C4-2B (cell line): ENCODE measurements around the gene GALNT14.

ENCODE experiments used
- ZFX ChIP-seq: fragments of 450-650 bp; IDR thresholded peaks from 2 replicates; pipeline ENCODE4 v1.6.1; 2017
- TF ChIP-seq, protein P1 (sequence below): fragments of 450-650 bp; conservative IDR thresholded peaks from 2 replicates; pipeline ENCODE4 v1.5.1; 2017; ENCODE audit warnings: mild to moderate bottlenecking

DNA sequence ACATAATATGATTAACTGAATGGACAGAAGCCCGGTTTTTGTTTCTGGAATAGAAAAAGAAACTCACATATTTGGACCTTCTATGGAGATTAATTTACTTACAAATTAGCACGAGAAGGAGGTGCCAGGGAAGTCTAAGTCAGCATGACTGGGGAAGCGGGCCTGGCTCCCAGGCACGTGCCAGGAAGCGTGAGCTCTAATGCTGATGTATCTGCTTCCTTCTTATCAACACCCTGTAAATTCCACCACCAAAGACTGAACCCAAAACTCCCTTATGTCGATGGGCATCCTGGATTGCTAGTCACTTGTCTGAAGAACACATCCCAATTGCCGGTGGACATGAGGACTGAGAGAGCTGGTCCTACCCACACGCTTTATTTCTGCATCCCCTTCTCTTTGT lies 134.5 kb downstream of the GALNT14 start:
- TF ChIP-seq, protein P1, sequence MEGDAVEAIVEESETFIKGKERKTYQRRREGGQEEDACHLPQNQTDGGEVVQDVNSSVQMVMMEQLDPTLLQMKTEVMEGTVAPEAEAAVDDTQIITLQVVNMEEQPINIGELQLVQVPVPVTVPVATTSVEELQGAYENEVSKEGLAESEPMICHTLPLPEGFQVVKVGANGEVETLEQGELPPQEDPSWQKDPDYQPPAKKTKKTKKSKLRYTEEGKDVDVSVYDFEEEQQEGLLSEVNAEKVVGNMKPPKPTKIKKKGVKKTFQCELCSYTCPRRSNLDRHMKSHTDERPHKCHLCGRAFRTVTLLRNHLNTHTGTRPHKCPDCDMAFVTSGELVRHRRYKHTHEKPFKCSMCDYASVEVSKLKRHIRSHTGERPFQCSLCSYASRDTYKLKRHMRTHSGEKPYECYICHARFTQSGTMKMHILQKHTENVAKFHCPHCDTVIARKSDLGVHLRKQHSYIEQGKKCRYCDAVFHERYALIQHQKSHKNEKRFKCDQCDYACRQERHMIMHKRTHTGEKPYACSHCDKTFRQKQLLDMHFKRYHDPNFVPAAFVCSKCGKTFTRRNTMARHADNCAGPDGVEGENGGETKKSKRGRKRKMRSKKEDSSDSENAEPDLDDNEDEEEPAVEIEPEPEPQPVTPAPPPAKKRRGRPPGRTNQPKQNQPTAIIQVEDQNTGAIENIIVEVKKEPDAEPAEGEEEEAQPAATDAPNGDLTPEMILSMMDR: no peak
- no peak for TF ChIP-seq ZFX
